Erythroblast (primary cell): ENCODE measurements around the gene CD44.

ENCODE experiments used
- GATA1 ChIP-seq: IDR thresholded peaks from 2 replicates; pipeline ENCODE4 v1.6.1; 2011; ENCODE audit warnings: low read depth, mild to moderate bottlenecking, control low read depth, low read length, moderate library complexity
- POLR2A ChIP-seq: IDR thresholded peaks from 2 replicates; pipeline ENCODE4 v1.6.1; 2011; ENCODE audit warnings: mild to moderate bottlenecking, low read length

GRCh38 chr11:35174666-35175065, 35.7 kb downstream of the CD44 start:
- TF ChIP-seq POLR2A, result no peak
- TF ChIP-seq GATA1, result no peak
